ENCODE measurements around the gene LRRC37A2. TPM values are rescaled to one million over a fixed set of nuclear protein-coding genes. Genes with fewer than 3 reads are reported as not detected.
A peak's percentile ranks its signal among the peaks of the same experiment; 100 is the strongest.
"Not testable (repeated sequence)": the region's sequence is repeated elsewhere in the genome, so short reads cannot be mapped to it uniquely, and the experiment has no call there.

LRRC37A2 gene
- total RNA-seq, 4 donors from 2014 or later: 3.7 to 15.1 (median 9.7) TPM

- DNase-seq; H3K27me3 ChIP-seq; H3K4me1 ChIP-seq; in situ Hi-C loops (cut with MboI; ENCODE audit: low sequenced_read_pairs in 4 of 4); intact Hi-C loops (cut with DNase I; ENCODE audit: low total_unique reads); H3K27ac ChIP-seq; H3K4me3 ChIP-seq; H3K36me3 ChIP-seq; H3K9me3 ChIP-seq: not testable (repeated sequence)
- peak; percentile 90 to 93 for ATAC-seq
Measured at GRCh38 chr17:46560048-46560447, 47.8 kb downstream of the LRRC37A2 start.

- H3K4me1 ChIP-seq; DNase-seq; H3K9me3 ChIP-seq; intact Hi-C loops (cut with DNase I; ENCODE audit: low total_unique reads); in situ Hi-C loops (cut with MboI; ENCODE audit: low sequenced_read_pairs in 4 of 4); H3K27ac ChIP-seq; H3K36me3 ChIP-seq; H3K27me3 ChIP-seq; H3K4me3 ChIP-seq: not testable (repeated sequence)
- peak; percentile 95 to 98 for ATAC-seq
Measured at GRCh38 chr17:46566284-46566683, 54.0 kb downstream of the LRRC37A2 start.

- H3K9me3 ChIP-seq; in situ Hi-C loops (cut with MboI; ENCODE audit: low sequenced_read_pairs in 4 of 4); intact Hi-C loops (cut with DNase I; ENCODE audit: low total_unique reads); H3K27me3 ChIP-seq; H3K36me3 ChIP-seq; ATAC-seq; H3K4me3 ChIP-seq; H3K4me1 ChIP-seq; H3K27ac ChIP-seq; DNase-seq: not testable (repeated sequence)
Measured at GRCh38 chr17:46566980-46567379, 54.7 kb downstream of the LRRC37A2 start.

GRCh38 chr17:46571796-46572195 lies 59.5 kb downstream of the LRRC37A2 start:
- in situ Hi-C loops (cut with MboI; ENCODE audit: low sequenced_read_pairs in 4 of 4); H3K27ac ChIP-seq; ATAC-seq; H3K9me3 ChIP-seq; H3K36me3 ChIP-seq; DNase-seq; intact Hi-C loops (cut with DNase I; ENCODE audit: low total_unique reads); H3K27me3 ChIP-seq; H3K4me3 ChIP-seq; H3K4me1 ChIP-seq: not testable (repeated sequence)

- H3K4me3 ChIP-seq: peak within 1 kb of the TSS in 3 of 4 donors; percentile 25 to 41 (median 36)
- in situ Hi-C loops (cut with MboI; ENCODE audit: low sequenced_read_pairs in 4 of 4): not testable (repeated sequence)
- H3K27ac ChIP-seq: peak within 1 kb of the TSS; percentile 67 to 77 (median 75)
Measured at GRCh38 chr17:46579083-46580075, 67.1 kb downstream of the LRRC37A2 start, which contains the start of gene ARL17A. Gene ARL17A (minus strand): TSS chr17:46579691. CDS start chr17:46576322, 3,369 bp downstream.

GRCh38 chr17:46580082-46580481 lies 67.8 kb downstream of the LRRC37A2 start:
- intact Hi-C loops (cut with DNase I; ENCODE audit: low total_unique reads); H3K27me3 ChIP-seq; DNase-seq; in situ Hi-C loops (cut with MboI; ENCODE audit: low sequenced_read_pairs in 4 of 4); H3K4me1 ChIP-seq; ATAC-seq; H3K9me3 ChIP-seq; H3K36me3 ChIP-seq: not testable (repeated sequence)
- H3K27ac ChIP-seq: peak overlapping the region; percentile 67 to 77 (median 75)
- H3K4me3 ChIP-seq: peak overlapping the region in 3 of 4 donors; percentile 25 to 41 (median 36)

More at GRCh38 chr17:46579083-46580075, 67.1 kb downstream of the LRRC37A2 start, which contains the start of gene ARL17A:
- intact Hi-C loops (cut with DNase I; ENCODE audit: low total_unique reads); H3K36me3 ChIP-seq; H3K27me3 ChIP-seq; H3K4me1 ChIP-seq; H3K9me3 ChIP-seq: not testable (repeated sequence)
- ATAC-seq (peak; percentile 91), DNase-seq (peak; percentile 77 to 89)

GRCh38 chr17:46585444-46585843 lies 73.2 kb downstream of the LRRC37A2 start:
- H3K36me3 ChIP-seq; H3K4me1 ChIP-seq; H3K4me3 ChIP-seq; intact Hi-C loops (cut with DNase I; ENCODE audit: low total_unique reads); H3K27ac ChIP-seq; DNase-seq; H3K27me3 ChIP-seq; in situ Hi-C loops (cut with MboI; ENCODE audit: low sequenced_read_pairs in 4 of 4); H3K9me3 ChIP-seq; ATAC-seq: not testable (repeated sequence)

GRCh38 chr17:46590157-46591146 lies 78.2 kb downstream of the LRRC37A2 start, which contains the start of gene NSF:
Gene NSF (plus strand): TSS chr17:46590669. CDS start chr17:46590776, 107 bp downstream.
- H3K27me3 ChIP-seq; H3K27ac ChIP-seq; in situ Hi-C loops (cut with MboI; ENCODE audit: low sequenced_read_pairs in 4 of 4); H3K4me3 ChIP-seq; DNase-seq; H3K4me1 ChIP-seq; H3K9me3 ChIP-seq; intact Hi-C loops (cut with DNase I; ENCODE audit: low total_unique reads); H3K36me3 ChIP-seq: not testable (repeated sequence)
- ATAC-seq: peak; percentile 83 to 88

- H3K27ac ChIP-seq; H3K4me3 ChIP-seq; in situ Hi-C loops (cut with MboI; ENCODE audit: low sequenced_read_pairs in 4 of 4); H3K36me3 ChIP-seq; H3K4me1 ChIP-seq; H3K27me3 ChIP-seq; H3K9me3 ChIP-seq; intact Hi-C loops (cut with DNase I; ENCODE audit: low total_unique reads); DNase-seq: not testable (repeated sequence)
- peak; percentile 84 to 87 for ATAC-seq
Measured at GRCh38 chr17:46591332-46591731, 79.1 kb downstream of the LRRC37A2 start.

GRCh38 chr17:46598344-46598931 lies 86.2 kb downstream of the LRRC37A2 start:
- in situ Hi-C loops (cut with MboI; ENCODE audit: low sequenced_read_pairs in 4 of 4); H3K27ac ChIP-seq; H3K4me1 ChIP-seq; H3K36me3 ChIP-seq; H3K9me3 ChIP-seq; H3K4me3 ChIP-seq; intact Hi-C loops (cut with DNase I; ENCODE audit: low total_unique reads); DNase-seq; ATAC-seq; H3K27me3 ChIP-seq: not testable (repeated sequence)

- in situ Hi-C loops (cut with MboI; ENCODE audit: low sequenced_read_pairs in 4 of 4); H3K36me3 ChIP-seq; H3K27me3 ChIP-seq; DNase-seq; ATAC-seq; H3K9me3 ChIP-seq; H3K4me3 ChIP-seq; intact Hi-C loops (cut with DNase I; ENCODE audit: low total_unique reads); H3K27ac ChIP-seq; H3K4me1 ChIP-seq: not testable (repeated sequence)
Measured at GRCh38 chr17:46600767-46601166, 88.5 kb downstream of the LRRC37A2 start.
